ENCODE measurements around the gene OSBPL2.

- no peak for TF ChIP-seq CTCF (IDR thresholded peaks at IDR 0.05)
- TF ChIP-seq POLR2A (IDR thresholded peaks at IDR 0.05), result no peak
These were observed 5.7 kb downstream of the OSBPL2 start for GRCh38 chr20:62243906-62244515.
